ENCODE results near the gene TXLNB.
"Not testable (repeated sequence)": the region's sequence is repeated elsewhere in the genome, so short reads cannot be mapped to it uniquely, and the experiment has no call there.

Gene TXLNB

GRCh38 chr6:139235661-139236060, 56.1 kb downstream of the TXLNB start:
- no peak for DNase-seq (ENCODE audit: low read depth)
- no peak overlapping the region for H3K4me3 ChIP-seq (ENCODE audit: control insufficient read depth, low read depth, low read length)
- TF ChIP-seq CTCF (IDR thresholded peaks at IDR 0.05; ENCODE audit: control insufficient read depth, insufficient read depth, low read depth, low read length, missing control alignments): no peak

GRCh38 chr6:139234193-139234592, 57.6 kb downstream of the TXLNB start:
- not testable (repeated sequence) for H3K4me3 ChIP-seq (ENCODE audit: control insufficient read depth, low read depth, low read length); DNase-seq (ENCODE audit: low read depth)

DNA sequence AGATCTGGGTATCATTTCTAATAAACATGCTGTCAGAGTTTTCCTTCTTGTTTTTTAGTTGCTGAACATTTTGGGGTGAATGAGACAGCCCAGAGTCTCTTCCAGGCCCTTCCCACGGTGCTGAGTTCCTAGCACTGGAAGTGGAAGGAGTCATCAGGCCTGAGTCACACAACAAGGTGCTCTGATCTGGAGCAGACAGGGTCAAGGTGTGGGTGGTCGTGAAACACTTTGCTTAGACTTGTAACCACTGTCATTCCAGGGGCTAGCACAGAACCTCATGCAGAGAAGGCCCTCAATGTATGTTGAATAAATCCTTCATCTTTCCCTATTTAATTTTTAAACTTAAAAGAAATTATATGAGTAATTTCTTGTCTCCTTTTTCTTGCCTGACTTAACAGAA, 60.6 kb downstream of the TXLNB start:
- DNase-seq (ENCODE audit: low read depth): no peak
- no peak for TF ChIP-seq CTCF (IDR thresholded peaks at IDR 0.05; ENCODE audit: control insufficient read depth, insufficient read depth, low read depth, low read length, missing control alignments)
- H3K4me3 ChIP-seq (ENCODE audit: control insufficient read depth, low read depth, low read length): no peak overlapping the region

GRCh38 chr6:139230391-139230840, 61.4 kb downstream of the TXLNB start:
- TF ChIP-seq CTCF (IDR thresholded peaks at IDR 0.05; ENCODE audit: control insufficient read depth, insufficient read depth, low read depth, low read length, missing control alignments): peak; percentile 29
- H3K4me3 ChIP-seq (ENCODE audit: control insufficient read depth, low read depth, low read length): no peak overlapping the region
- no peak for DNase-seq (ENCODE audit: low read depth)

DNA sequence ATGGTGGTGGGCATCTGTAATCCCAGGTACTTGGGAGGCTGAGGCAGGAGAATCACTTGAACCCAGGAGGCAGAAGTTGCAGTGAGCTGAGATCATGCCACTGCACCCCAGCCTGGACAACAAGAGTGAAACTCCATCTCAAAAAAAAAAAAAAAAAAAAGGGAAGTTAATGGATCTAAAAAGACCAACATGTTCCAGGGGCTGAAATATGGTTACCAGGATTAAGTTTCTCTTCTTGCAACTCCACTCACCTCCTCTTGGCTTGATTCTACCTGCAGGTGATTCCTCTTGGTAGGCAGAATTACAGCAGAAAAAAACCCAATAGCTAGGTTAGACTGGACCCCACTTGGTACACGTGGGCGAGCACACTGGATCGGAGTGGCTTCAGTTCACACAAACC, 63.4 kb downstream of the TXLNB start:
- DNase-seq (ENCODE audit: low read depth); H3K4me3 ChIP-seq (ENCODE audit: control insufficient read depth, low read depth, low read length): not testable (repeated sequence)

DNA sequence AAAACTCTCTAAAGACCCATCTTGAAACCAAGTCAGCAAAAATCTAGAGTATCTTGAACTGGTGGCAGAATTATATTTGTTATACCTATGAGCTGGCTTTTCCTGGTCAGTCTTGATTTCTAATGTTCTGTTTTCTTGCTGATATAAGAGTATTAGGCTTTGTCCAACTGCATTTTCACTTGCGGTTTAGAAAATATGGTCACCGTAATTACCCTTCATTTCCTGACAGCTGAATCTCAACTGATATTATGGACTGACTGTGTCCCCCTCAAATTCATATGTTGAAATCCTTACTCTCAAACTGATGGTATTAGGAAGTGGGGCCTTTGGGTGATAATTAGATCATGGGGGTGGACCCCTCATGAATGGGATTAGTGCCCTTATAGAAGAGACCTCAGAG, 72.1 kb downstream of the TXLNB start:
- H3K4me3 ChIP-seq (ENCODE audit: control insufficient read depth, low read depth, low read length): no peak overlapping the region
- no peak for DNase-seq (ENCODE audit: low read depth)
- no peak for TF ChIP-seq CTCF (IDR thresholded peaks at IDR 0.05; ENCODE audit: control insufficient read depth, insufficient read depth, low read depth, low read length, missing control alignments)

DNA sequence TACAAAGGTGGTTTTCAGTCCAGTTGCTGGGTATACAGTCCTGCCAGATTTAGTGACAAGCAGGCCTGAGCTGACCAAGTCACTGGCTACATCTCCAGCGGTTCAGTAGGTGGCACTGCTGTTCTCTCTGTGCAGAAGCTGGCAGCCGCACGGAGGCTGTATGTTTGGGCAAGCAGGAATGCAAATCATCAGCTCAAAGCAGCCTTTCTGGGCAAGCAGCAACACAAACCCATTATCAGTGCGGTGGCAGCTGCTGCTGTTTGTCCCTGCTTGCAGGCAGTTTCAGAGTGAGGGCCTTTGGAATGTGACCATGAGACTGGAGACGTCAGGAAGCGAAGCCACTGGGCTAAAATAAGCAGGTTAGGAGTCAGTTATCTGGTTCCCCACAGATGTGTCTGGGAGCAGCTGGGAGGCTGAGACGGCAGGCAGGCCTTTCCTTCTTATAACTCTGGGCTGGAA, 72.5 kb downstream of the TXLNB start:
- TF ChIP-seq CTCF (IDR thresholded peaks at IDR 0.05; ENCODE audit: control insufficient read depth, insufficient read depth, low read depth, low read length, missing control alignments): peak; percentile 95
- no peak overlapping the region for H3K4me3 ChIP-seq (ENCODE audit: control insufficient read depth, low read depth, low read length)
- DNase-seq (ENCODE audit: low read depth): peak; percentile 85

DNA sequence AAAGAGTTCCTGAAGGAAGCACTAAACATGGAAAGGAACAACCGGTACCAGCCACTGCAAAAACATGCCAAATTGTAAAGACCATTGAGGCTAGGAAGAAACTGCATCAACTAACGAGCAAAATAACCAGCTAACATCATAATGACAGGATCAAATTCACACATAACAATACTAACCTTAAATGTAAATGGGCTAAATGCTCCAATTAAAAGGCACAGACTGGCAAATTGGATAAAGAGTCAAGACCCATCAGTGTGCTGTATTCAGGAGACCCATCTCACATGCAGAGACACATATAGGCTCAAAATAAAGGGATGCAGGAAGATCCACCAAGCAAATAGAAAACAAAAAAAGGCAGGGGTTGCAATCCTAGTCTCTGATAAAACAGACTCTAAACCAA, 79.3 kb downstream of the TXLNB start:
- not testable (repeated sequence) for H3K4me3 ChIP-seq (ENCODE audit: control insufficient read depth, low read depth, low read length); DNase-seq (ENCODE audit: low read depth)

GRCh38 chr6:139210766-139211165, 81.0 kb downstream of the TXLNB start:
- not testable (repeated sequence) for DNase-seq (ENCODE audit: low read depth); H3K4me3 ChIP-seq (ENCODE audit: control insufficient read depth, low read depth, low read length)
